22Rv1 (cell line): ENCODE measurements around the gene PXDN.

ENCODE experiments used
- H3K27ac ChIP-seq: fragments of 450-650 bp; 2 replicates; pipeline ENCODE4 v1.5.1; 2017
- CTCF ChIP-seq: fragments of 450-650 bp; IDR thresholded peaks from 2 replicates; pipeline ENCODE4 v1.5.1; 2017; ENCODE audit warnings: mild to moderate bottlenecking
- ZFX ChIP-seq: fragments of 450-650 bp; IDR thresholded peaks from 2 replicates; pipeline ENCODE4 v1.6.1; 2017; ENCODE audit warnings: antibody characterized with exemption, borderline replicate concordance

The PXDN gene

GRCh38 chr2:1586923-1587840 is 157.1 kb downstream of the PXDN start:
- no peak overlapping the region for H3K27ac ChIP-seq
- TF ChIP-seq CTCF (no peak), ZFX (no peak)

GRCh38 chr2:1586251-1586922 is 157.9 kb downstream of the PXDN start:
- no peak overlapping the region for H3K27ac ChIP-seq
- TF ChIP-seq ZFX (no peak), CTCF (no peak)

- TF ChIP-seq CTCF: no peak
- no peak for TF ChIP-seq ZFX
- H3K27ac ChIP-seq: no peak overlapping the region
Measured at GRCh38 chr2:1585635-1586034, 158.7 kb downstream of the PXDN start.

- TF ChIP-seq CTCF (no peak), ZFX (no peak)
Measured at GRCh38 chr2:1584691-1585485, 159.4 kb downstream of the PXDN start.

GRCh38 chr2:1584051-1584531 is 160.2 kb downstream of the PXDN start:
- no peak overlapping the region for H3K27ac ChIP-seq
- TF ChIP-seq CTCF (no peak), ZFX (no peak)

More at GRCh38 chr2:1584691-1585485, 159.4 kb downstream of the PXDN start:
- no peak overlapping the region for H3K27ac ChIP-seq

- no peak overlapping the region for H3K27ac ChIP-seq
- TF ChIP-seq ZFX (no peak), CTCF (no peak)
Measured at GRCh38 chr2:1582891-1583341, 161.4 kb downstream of the PXDN start.
